Calu3 (cell line): ENCODE data around the gene NKX1-2. TPM values are rescaled to one million over a fixed set of nuclear protein-coding genes. Genes with fewer than 3 reads are reported as not detected.

Experiments used
- BruUV-seq: library from RNA; stranded (reverse); fragments of 400-500 nt; replicated peaks from 2 replicates; lab custom pipeline; 2021; lab: Mats Ljungman, UMichigan
- CTCF ChIA-PET: fragments of 300-600 bp; sonication (Branson Sonifier 250); formaldehyde crosslinking; loops from one replicate; lab custom pipeline; 2022; ENCODE audit warnings: antibody characterized with exemption; lab: Charles Lee
- DNase-seq: peaks from one replicate; pipeline ENCODE4 v3.0.0; 2022
- H3K27ac Mint-ChIP-seq: one replicate; pipeline ENCODE4 v1.8.0; 2022; ENCODE audit warnings: mixed read lengths; ENCODE audit not compliant: unreplicated experiment
- H3K27me3 Mint-ChIP-seq: one replicate; pipeline ENCODE4 v1.8.0; 2022; ENCODE audit warnings: mixed read lengths; ENCODE audit not compliant: unreplicated experiment
- H3K36me3 Mint-ChIP-seq: one replicate; pipeline ENCODE4 v1.8.0; 2022; ENCODE audit warnings: mild to moderate bottlenecking, moderate library complexity, mixed read lengths; ENCODE audit not compliant: insufficient read depth, unreplicated experiment
- H3K4me1 Mint-ChIP-seq: one replicate; pipeline ENCODE4 v1.8.0; 2022; ENCODE audit warnings: mild to moderate bottlenecking, low read depth, mixed read lengths; ENCODE audit not compliant: unreplicated experiment
- H3K4me3 Mint-ChIP-seq: one replicate; pipeline ENCODE4 v1.8.0; 2022; ENCODE audit warnings: mild to moderate bottlenecking, low read depth, moderate library complexity, mixed read lengths; ENCODE audit not compliant: unreplicated experiment
- H3K9me3 Mint-ChIP-seq: one replicate; pipeline ENCODE4 v1.8.0; 2022; ENCODE audit warnings: low read depth, mixed read lengths; ENCODE audit not compliant: unreplicated experiment
- CTCF ChIP-seq: fragments of 200-600 bp; IDR thresholded peaks from one replicate; pipeline ENCODE4 v1.8.0; 2022; ENCODE audit warnings: antibody characterized with exemption; ENCODE audit not compliant: unreplicated experiment
- intact Hi-C: fragments of 100-400 bp; cut with micrococcal nuclease; formaldehyde crosslinking; loops from one replicate; pipeline ENCODE4 v1.10.0; 2022; ENCODE audit not compliant: unreplicated experiment
- total RNA-seq: library from RNA; stranded (reverse); gene quantifications from 2 replicates; pipeline ENCODE4 v1.2.3, GENCODE V29; 2022

The NKX1-2 gene
- total RNA-seq, 1 experiment from 2014 or later: not detected

- H3K36me3 Mint-ChIP-seq: peaks cover 12% of the 10 kb centered on the region
- BruUV-seq: no TSS peak
- H3K4me3 Mint-ChIP-seq: no peak overlapping the region
- no peak for TF ChIP-seq CTCF
- no peaks in the 10 kb centered on the region for H3K9me3 Mint-ChIP-seq
- peaks cover 23% of the 10 kb centered on the region for H3K4me1 Mint-ChIP-seq
- intact Hi-C loops: no loop called here
- DNase-seq: no peak
- CTCF ChIA-PET: no interaction called here
- H3K27ac Mint-ChIP-seq: no peak overlapping the region
- no peaks in the 10 kb centered on the region for H3K27me3 Mint-ChIP-seq
These were observed 16.1 kb upstream of the NKX1-2 start for GRCh38 chr10:124465777-124466488.

- no peak for TF ChIP-seq CTCF
- Mint-ChIP-seq H3K36me3 (peaks cover 12% of the 10 kb centered on the region), H3K4me1 (peaks cover 23% of the 10 kb centered on the region), H3K27ac (no peak overlapping the region), H3K9me3 (no peaks in the 10 kb centered on the region), H3K27me3 (no peaks in the 10 kb centered on the region), H3K4me3 (no peak overlapping the region)
- BruUV-seq: no TSS peak
- no peak for DNase-seq
- CTCF ChIA-PET: no interaction called here
- intact Hi-C loops: no loop called here
These were observed 15.4 kb upstream of the NKX1-2 start for GRCh38 chr10:124465003-124465776.

- H3K27me3 Mint-ChIP-seq: no peaks in the 10 kb centered on the region
- no peaks in the 10 kb centered on the region for H3K9me3 Mint-ChIP-seq
- peaks cover 12% of the 10 kb centered on the region for H3K36me3 Mint-ChIP-seq
- H3K27ac Mint-ChIP-seq: no peak overlapping the region
- TF ChIP-seq CTCF: no peak
- CTCF ChIA-PET: interaction anchor here (0.7 kb wide), 1 partner anchor 589 kb away, joined by 4 read pairs; no protein-coding TSS in a partner anchor
- no peak overlapping the region for H3K4me3 Mint-ChIP-seq
- no TSS peak for BruUV-seq
- DNase-seq: no peak
- peaks cover 30% of the 10 kb centered on the region for H3K4me1 Mint-ChIP-seq
- intact Hi-C loops: no loop called here
These were observed 14.5 kb upstream of the NKX1-2 start for GRCh38 chr10:124464028-124464965.

- no TSS peak for BruUV-seq
- CTCF ChIA-PET: no interaction called here
- Mint-ChIP-seq H3K4me1 (peaks cover 34% of the 10 kb centered on the region), H3K27me3 (no peaks in the 10 kb centered on the region), H3K4me3 (peak overlapping the region; percentile 71), H3K9me3 (no peaks in the 10 kb centered on the region), H3K27ac (no peak overlapping the region), H3K36me3 (peaks cover 12% of the 10 kb centered on the region)
- intact Hi-C loops: no loop called here
- DNase-seq: no peak
- TF ChIP-seq CTCF: no peak
These were observed 12.5 kb upstream of the NKX1-2 start for GRCh38 chr10:124462348-124462695.
